UCSD-AML1 (cell line): ENCODE results near the gene ACACB.
A peak's percentile ranks its signal among the peaks of the same experiment; 100 is the strongest.

ENCODE experiments used
- DNase-seq: peaks from one replicate; lab custom pipeline; 2025; ENCODE audit not compliant: unreplicated experiment; lab: John Stamatoyannopoulos, UW

Gene ACACB

DNA sequence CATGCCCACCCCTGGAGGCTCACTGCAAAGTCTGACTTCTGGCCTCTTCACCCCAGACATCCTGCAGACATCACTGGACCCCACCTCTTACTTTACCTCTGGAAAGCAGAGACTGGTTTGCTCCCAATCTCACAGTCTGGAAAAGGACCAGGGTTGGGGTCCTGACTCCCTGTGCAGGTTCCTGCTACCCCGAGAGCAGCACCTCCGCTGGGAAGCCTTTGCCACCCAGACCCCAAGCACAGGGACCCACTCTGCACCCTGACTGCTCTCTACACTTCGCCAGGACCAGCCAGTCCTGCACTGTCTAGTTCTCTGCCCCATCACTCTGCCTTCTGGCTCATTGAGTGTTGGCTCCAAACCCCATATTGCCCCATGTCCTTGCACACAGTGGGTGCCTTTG, 176.7 kb downstream of the ACACB start:
- no peak for DNase-seq

DNA sequence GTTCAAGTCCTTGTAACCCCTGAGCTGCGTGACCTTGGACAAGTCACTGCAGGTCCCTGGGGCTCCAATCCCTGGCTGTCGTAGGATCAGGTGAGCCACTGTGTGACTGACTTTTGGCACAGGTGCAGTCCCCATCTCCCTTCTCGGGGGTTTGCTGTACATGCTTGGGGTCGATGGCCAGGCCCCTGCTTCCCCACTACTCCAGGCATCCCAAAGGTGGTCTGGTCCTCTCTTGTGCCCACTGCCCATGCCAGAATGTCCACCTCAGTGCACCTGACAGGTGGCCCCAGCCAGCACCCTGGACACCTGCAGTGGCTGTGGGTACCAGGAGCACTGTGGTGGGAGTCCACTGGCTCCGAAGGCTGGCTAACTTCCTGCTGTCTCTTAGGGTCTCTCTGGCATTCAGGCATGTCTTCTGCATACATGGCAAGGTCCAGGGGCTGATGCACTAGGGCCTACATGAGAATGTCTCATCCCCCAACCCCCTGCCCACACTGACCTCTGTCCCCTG, 178.0 kb downstream of the ACACB start:
- no peak for DNase-seq

DNA sequence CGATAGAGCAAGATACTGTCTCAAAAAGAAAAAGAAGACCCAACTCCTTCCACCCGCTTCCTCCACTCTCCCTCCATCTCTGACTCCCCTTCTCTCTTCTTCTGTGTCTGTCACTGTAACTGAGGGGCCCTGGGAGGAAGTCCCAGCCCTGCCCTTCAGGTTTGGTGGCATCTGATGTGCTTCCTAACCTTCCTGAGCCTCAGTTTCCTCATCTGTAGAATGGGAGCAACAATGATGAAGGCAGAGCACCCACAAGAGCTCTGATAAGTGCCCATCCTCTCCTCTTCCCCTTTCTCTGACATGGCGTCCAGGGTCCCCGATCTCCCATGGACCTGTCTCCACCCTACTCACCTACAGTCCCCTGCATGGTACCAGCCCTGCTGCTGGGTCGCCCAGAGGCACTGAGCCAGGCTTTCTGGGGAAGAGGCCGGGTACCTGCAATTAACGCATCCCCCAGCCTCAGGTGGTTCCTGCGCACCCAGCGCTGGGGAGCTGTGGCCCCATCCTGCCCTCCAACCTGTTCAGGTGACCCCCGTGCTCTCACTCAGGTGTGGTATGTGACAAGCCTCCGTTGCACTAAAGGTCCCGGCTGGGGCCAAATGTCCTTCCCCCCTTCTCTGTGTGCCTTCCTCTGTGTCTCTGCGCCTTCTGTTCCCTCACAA, 179.5 kb downstream of the ACACB start:
- no peak for DNase-seq

GRCh38 chr12:109296431-109296830, 180.0 kb downstream of the ACACB start:
- DNase-seq, result no peak

GRCh38 chr12:109299849-109300248, 183.5 kb downstream of the ACACB start:
- no peak for DNase-seq

GRCh38 chr12:109301643-109302168, 185.3 kb downstream of the ACACB start:
- no peak for DNase-seq

DNA sequence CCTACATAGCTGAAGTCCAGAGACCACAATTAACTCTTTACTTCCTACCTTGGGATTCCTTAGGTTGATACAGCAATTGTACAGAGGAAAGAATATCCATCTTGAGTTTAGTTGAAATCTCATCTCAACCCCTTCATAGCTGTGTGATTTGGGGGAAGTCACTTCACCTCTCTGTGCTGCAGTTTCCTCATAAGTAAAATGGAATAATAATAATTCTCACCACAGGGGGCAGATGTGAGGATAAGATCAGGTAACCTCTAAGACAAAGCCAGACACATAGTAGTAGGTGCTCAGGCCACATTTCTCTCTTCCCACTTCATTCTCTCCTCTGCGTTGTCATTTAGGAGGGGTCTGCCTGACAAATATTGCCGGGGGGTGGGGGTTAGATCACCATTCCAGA, 186.0 kb downstream of the ACACB start:
- DNase-seq, result no peak

- DNase-seq, result no peak
These were observed 186.4 kb downstream of the ACACB start for GRCh38 chr12:109302770-109303169.

- DNase-seq, result no peak
These were observed 188.1 kb downstream of the ACACB start for GRCh38 chr12:109304485-109304884.

DNA sequence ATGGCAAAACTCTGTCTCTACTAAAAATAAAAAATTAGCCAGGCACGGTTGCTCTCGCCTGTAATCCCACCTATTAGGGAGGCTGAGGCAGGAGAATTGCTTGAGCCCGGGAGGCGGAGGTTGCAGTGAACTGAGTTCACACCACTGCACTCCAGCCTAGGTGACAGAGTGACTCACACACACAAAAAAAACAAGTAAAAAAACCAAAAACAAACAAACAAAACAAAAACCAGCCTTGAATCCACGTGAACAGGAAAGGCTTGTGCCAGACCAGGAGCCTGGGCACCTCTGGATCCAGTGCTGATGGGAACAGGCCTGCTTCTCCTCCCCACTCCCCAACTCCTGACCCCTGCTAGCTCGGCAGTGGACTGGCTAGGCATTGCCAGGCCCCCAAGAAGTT, 189.2 kb downstream of the ACACB start:
- no peak for DNase-seq

DNA sequence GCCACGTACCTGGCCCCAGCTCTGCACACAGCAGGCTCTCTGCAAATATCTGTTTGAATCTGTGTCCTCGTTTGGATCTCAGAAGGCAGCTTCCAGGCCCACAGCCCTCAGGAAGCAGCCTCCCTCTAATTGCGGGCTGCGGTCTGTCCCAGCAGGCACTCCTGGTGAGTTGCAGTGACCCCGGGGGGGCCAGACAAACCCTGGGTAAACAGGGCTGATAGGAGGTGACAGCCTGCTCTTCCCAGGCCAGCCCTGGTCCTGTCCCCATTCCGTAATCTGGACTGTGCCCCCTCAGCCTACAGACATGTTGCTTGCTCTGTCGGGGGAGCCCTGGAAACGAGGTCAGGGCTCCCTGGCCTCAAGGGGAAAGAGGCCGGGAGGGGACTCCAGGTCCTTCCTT, 190.7 kb downstream of the ACACB start:
- peak; percentile 22 for DNase-seq

DNA sequence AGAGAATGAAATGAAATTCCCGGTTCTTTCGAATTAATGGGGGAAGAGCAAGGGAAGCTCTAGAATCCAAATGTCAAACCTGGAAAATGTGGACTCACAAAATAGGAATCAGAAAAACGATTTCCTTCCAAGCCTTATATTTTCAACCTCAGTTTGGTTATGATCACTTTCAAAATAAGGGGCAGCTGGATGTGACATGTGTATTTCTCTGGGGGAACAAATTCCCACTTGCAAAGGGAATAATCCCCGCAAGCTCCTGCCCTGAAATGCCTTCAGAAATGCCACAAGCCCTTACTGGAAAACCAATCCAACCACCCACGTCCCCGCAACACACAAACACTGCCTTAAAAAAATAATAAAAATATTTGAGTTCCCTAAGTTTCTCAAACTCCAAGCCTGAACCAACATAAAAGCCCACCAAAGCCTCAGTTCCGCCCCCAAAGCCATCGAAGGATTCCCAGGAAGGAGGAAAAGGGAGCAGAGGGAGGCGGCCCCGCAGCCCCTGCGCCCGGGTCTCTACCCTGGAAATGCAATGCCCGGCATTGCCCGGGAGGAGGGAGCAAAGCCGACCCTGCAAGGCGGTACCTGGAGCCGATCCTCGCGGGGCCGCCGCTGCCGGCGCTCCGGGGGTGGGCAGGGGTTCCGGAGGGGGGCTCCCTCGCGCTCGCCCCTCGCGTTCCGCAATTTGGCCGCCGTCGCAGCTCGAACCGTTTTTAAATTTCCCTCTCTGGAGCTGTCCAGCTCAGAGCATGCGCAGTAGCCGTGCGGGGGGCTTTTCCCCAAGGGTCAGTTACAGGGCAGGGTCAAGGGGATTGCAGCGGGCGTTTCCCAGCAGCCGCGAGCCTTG, 192.4 kb downstream of the ACACB start, which contains the start of gene FOXN4:
FOXN4 (minus strand) TSS at position 751 of the 847 bp plus-strand sequence. CDS start 963 bp downstream, outside the sequence.
- DNase-seq, result no peak

DNA sequence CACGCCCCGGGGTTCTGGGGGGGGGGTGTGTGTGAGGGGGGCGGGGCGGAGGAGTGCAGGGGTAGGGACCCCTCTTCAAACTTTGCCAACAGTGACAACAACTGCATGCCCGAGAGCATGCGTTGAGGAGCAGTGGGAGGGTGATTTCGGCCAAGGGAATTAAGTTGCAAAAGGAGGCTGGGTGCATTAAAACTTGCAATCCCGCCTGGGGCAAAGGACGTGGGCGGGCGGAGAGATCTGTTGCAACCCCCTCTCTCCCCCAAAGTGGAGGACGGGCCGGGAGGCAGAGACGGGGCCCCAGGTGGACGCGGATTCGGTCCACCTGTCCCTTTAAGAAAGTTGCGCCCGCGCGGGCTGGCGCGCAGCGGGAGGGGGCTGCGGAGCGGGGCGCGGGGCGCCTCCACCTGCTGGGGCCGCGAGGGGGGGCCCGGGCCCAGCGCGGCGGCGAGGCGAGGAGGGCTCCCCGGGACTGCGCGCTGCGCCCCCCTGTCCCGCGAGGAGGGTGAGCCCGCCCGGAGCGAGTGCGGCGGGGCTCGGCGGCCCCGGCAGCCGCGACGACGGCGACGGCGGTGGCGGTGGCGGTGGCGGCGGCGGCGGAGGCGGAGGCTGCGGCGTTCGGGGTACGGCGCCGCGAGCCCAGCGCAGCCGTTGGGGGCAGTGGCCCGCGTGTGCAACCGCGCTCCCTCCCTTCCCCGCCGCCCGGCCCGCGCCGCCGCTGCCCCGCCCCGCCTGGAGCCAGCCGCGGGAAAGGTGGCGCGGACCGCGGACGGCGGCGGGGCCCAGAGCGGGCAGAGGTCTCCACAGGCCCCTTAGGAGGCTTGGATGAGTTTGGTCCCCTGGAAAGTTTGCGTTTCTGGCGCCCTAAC, 193.2 kb downstream of the ACACB start:
- no peak for DNase-seq

- no peak for DNase-seq
These were observed 194.1 kb downstream of the ACACB start for GRCh38 chr12:109310247-109311125.
